ENCODE measurements around the gene STK33.
"Not testable (repeated sequence)": the region's sequence is repeated elsewhere in the genome, so short reads cannot be mapped to it uniquely, and the experiment has no call there.

STK33 gene

GRCh38 chr11:8533332-8533731 lies 60.7 kb downstream of the STK33 start:
- no peak for DNase-seq

GRCh38 chr11:8532475-8532874 lies 61.6 kb downstream of the STK33 start:
- no peak for DNase-seq

- no peak for DNase-seq
These were observed 62.0 kb downstream of the STK33 start for GRCh38 chr11:8531982-8532381.

- DNase-seq, result peak; percentile 42 to 81
These were observed 62.7 kb downstream of the STK33 start for GRCh38 chr11:8531312-8531711.

GRCh38 chr11:8527939-8528338 lies 66.1 kb downstream of the STK33 start:
- DNase-seq, result no peak

GRCh38 chr11:8523396-8523795 lies 70.6 kb downstream of the STK33 start:
- DNase-seq, result no peak

GRCh38 chr11:8512547-8512946 lies 81.5 kb downstream of the STK33 start:
- DNase-seq, result no peak

GRCh38 chr11:8503910-8504364 lies 90.1 kb downstream of the STK33 start:
- no peak for DNase-seq

- no peak for DNase-seq
These were observed 92.2 kb downstream of the STK33 start for GRCh38 chr11:8501836-8502235.

GRCh38 chr11:8488395-8488794 lies 105.6 kb downstream of the STK33 start:
- DNase-seq, result no peak

GRCh38 chr11:8487261-8487660 lies 106.8 kb downstream of the STK33 start:
- DNase-seq, result no peak

GRCh38 chr11:8484251-8484650 lies 109.8 kb downstream of the STK33 start:
- no peak for DNase-seq

- no peak for DNase-seq
These were observed 113.2 kb downstream of the STK33 start for GRCh38 chr11:8480858-8481257.

GRCh38 chr11:8477680-8478079 lies 116.3 kb downstream of the STK33 start:
- no peak for DNase-seq

- DNase-seq, result no peak
These were observed 116.9 kb downstream of the STK33 start for GRCh38 chr11:8477151-8477550.

- DNase-seq, result not testable (repeated sequence)
These were observed 126.2 kb downstream of the STK33 start for GRCh38 chr11:8467806-8468205.

GRCh38 chr11:8467356-8467755 lies 126.7 kb downstream of the STK33 start:
- not testable (repeated sequence) for DNase-seq

GRCh38 chr11:8466884-8467283 lies 127.1 kb downstream of the STK33 start:
- DNase-seq, result not testable (repeated sequence)

- DNase-seq, result no peak
These were observed 134.2 kb downstream of the STK33 start for GRCh38 chr11:8459711-8460399.

- DNase-seq, result peak; percentile 78 to 90
These were observed 151.7 kb downstream of the STK33 start for GRCh38 chr11:8442301-8442700.

GRCh38 chr11:8440649-8441048 lies 153.4 kb downstream of the STK33 start:
- no peak for DNase-seq

GRCh38 chr11:8429483-8429882 lies 164.5 kb downstream of the STK33 start:
- DNase-seq, result peak in 1 of 2 experiments; percentile 7

- peak; percentile 91 to 92 for DNase-seq
These were observed 168.0 kb downstream of the STK33 start for GRCh38 chr11:8426076-8426475.

- DNase-seq, result no peak
These were observed 178.8 kb downstream of the STK33 start for GRCh38 chr11:8415195-8415594.

Measured in NCI-H446 (cell line).